Measurements from ENCODE around the gene TDRD7.
A peak's percentile ranks its signal among the peaks of the same experiment; 100 is the strongest.

TDRD7 gene

GRCh38 chr9:97515662-97516061 is 103.8 kb downstream of the TDRD7 start:
- Histone ChIP-seq H3K27me3 (replicated peaks in 2 of 5; ENCODE audit: control insufficient read depth in 4 of 5, insufficient read depth in 5 of 5, low read length in 4 of 5) (no peaks in the 10 kb centered on the region), H3K4me1 (ENCODE audit: control extremely low read depth in 1 of 4, control insufficient read depth in 4 of 4, insufficient read depth in 4 of 4, low read length in 3 of 4) (peaks cover 0 to 36% (median 24%) of the 10 kb centered on the region in 4 experiments), H3K36me3 (ENCODE audit: control insufficient read depth in 4 of 4, insufficient read depth in 4 of 4, low read length in 3 of 4) (no peaks in the 10 kb centered on the region), H3K27ac (ENCODE audit: insufficient read depth in 1 of 2, low read depth in 1 of 2, low read length in 2 of 2, poor library complexity in 1 of 2, severe bottlenecking in 2 of 2) (no peak overlapping the region), H3K4me3 (ENCODE audit: control insufficient read depth in 1 of 7, extremely low read depth in 1 of 7, insufficient read depth in 4 of 7, low read depth in 2 of 7, low read length in 6 of 7) (no peak overlapping the region), H3K9me3 (ENCODE audit: control extremely low read depth in 1 of 5, control insufficient read depth in 4 of 5, insufficient read depth in 2 of 5, low read depth in 1 of 5, low read length in 4 of 5) (no peaks in the 10 kb centered on the region)
- POLR2A ChIA-PET, result no interaction called here
- 100% methylated on average over 2 of the region's 6 CpGs for WGBS (ENCODE audit: insufficient coverage)
- no peak for DNase-seq
- CTCF ChIA-PET, result interaction anchor here (0.9 to 2.8 kb wide), 3 partner anchors 13 to 46 kb away, joined by 4 to 7 read pairs (median 7); no protein-coding TSS in a partner anchor

- Histone ChIP-seq H3K27me3 (replicated peaks in 2 of 5; ENCODE audit: control insufficient read depth in 4 of 5, insufficient read depth in 5 of 5, low read length in 4 of 5) (no peaks in the 10 kb centered on the region), H3K4me3 (ENCODE audit: control insufficient read depth in 1 of 7, extremely low read depth in 1 of 7, insufficient read depth in 4 of 7, low read depth in 2 of 7, low read length in 6 of 7) (no peak overlapping the region), H3K27ac (ENCODE audit: insufficient read depth in 1 of 2, low read depth in 1 of 2, low read length in 2 of 2, poor library complexity in 1 of 2, severe bottlenecking in 2 of 2) (no peak overlapping the region), H3K36me3 (ENCODE audit: control insufficient read depth in 4 of 4, insufficient read depth in 4 of 4, low read length in 3 of 4) (no peaks in the 10 kb centered on the region), H3K4me1 (ENCODE audit: control extremely low read depth in 1 of 4, control insufficient read depth in 4 of 4, insufficient read depth in 4 of 4, low read length in 3 of 4) (peaks cover 0 to 36% (median 24%) of the 10 kb centered on the region in 4 experiments), H3K9me3 (ENCODE audit: control extremely low read depth in 1 of 5, control insufficient read depth in 4 of 5, insufficient read depth in 2 of 5, low read depth in 1 of 5, low read length in 4 of 5) (no peaks in the 10 kb centered on the region)
- CTCF ChIA-PET, result interaction anchor here (2.1 to 2.8 kb wide), 2 partner anchors 13 to 47 kb away, joined by 7 read pairs; no protein-coding TSS in a partner anchor
- WGBS (ENCODE audit: insufficient coverage), result 98% methylated on average over 8 of the region's 8 CpGs
- POLR2A ChIA-PET, result no interaction called here
- no peak for DNase-seq
These were observed 104.2 kb downstream of the TDRD7 start for GRCh38 chr9:97516111-97516510.

- no peak for DNase-seq
- Histone ChIP-seq H3K27ac (ENCODE audit: insufficient read depth in 1 of 2, low read depth in 1 of 2, low read length in 2 of 2, poor library complexity in 1 of 2, severe bottlenecking in 2 of 2) (no peak overlapping the region), H3K36me3 (ENCODE audit: control insufficient read depth in 4 of 4, insufficient read depth in 4 of 4, low read length in 3 of 4) (no peaks in the 10 kb centered on the region), H3K4me1 (ENCODE audit: control extremely low read depth in 1 of 4, control insufficient read depth in 4 of 4, insufficient read depth in 4 of 4, low read length in 3 of 4) (peaks cover 0 to 36% (median 24%) of the 10 kb centered on the region in 4 experiments), H3K27me3 (replicated peaks in 2 of 5; ENCODE audit: control insufficient read depth in 4 of 5, insufficient read depth in 5 of 5, low read length in 4 of 5) (no peaks in the 10 kb centered on the region), H3K9me3 (ENCODE audit: control extremely low read depth in 1 of 5, control insufficient read depth in 4 of 5, insufficient read depth in 2 of 5, low read depth in 1 of 5, low read length in 4 of 5) (no peaks in the 10 kb centered on the region), H3K4me3 (ENCODE audit: control insufficient read depth in 1 of 7, extremely low read depth in 1 of 7, insufficient read depth in 4 of 7, low read depth in 2 of 7, low read length in 6 of 7) (peak overlapping the region in 1 of 7 experiments; percentile 65)
- ChIA-PET POLR2A (interaction anchor here (0.7 kb wide), 1 partner anchor 16 kb away, joined by 3 read pairs; the partner anchor contains the start of gene TMOD1), CTCF (interaction anchor here (0.7 to 2.8 kb wide), 5 partner anchors 15 to 99 kb away, joined by 3 to 7 read pairs (median 6); partner anchors contain the start of gene TMOD1)
- 90% methylated on average over 10 of the region's 14 CpGs for WGBS (ENCODE audit: insufficient coverage)
These were observed 105.6 kb downstream of the TDRD7 start for GRCh38 chr9:97517331-97518089.

GRCh38 chr9:97518166-97518908 is 106.4 kb downstream of the TDRD7 start:
- CTCF ChIA-PET, result interaction anchor here (0.7 to 2.8 kb wide), 5 partner anchors 12 to 81 kb away, joined by 3 to 7 read pairs (median 4); partner anchors contain the start of gene TMOD1
- no peaks in the 10 kb centered on the region for H3K27me3 ChIP-seq (replicated peaks in 2 of 5; ENCODE audit: control insufficient read depth in 4 of 5, insufficient read depth in 5 of 5, low read length in 4 of 5)
- peak overlapping the region in 3 of 7 experiments; percentile 47 to 65 (median 59) for H3K4me3 ChIP-seq (ENCODE audit: control insufficient read depth in 1 of 7, extremely low read depth in 1 of 7, insufficient read depth in 4 of 7, low read depth in 2 of 7, low read length in 6 of 7)
- H3K4me1 ChIP-seq (ENCODE audit: control extremely low read depth in 1 of 4, control insufficient read depth in 4 of 4, insufficient read depth in 4 of 4, low read length in 3 of 4), result peaks cover 0 to 36% (median 24%) of the 10 kb centered on the region in 4 experiments
- DNase-seq, result peak in 2 of 3 donors; percentile 24 to 29
- H3K9me3 ChIP-seq (ENCODE audit: control extremely low read depth in 1 of 5, control insufficient read depth in 4 of 5, insufficient read depth in 2 of 5, low read depth in 1 of 5, low read length in 4 of 5), result no peaks in the 10 kb centered on the region
- H3K36me3 ChIP-seq (ENCODE audit: control insufficient read depth in 4 of 4, insufficient read depth in 4 of 4, low read length in 3 of 4), result no peaks in the 10 kb centered on the region
- POLR2A ChIA-PET, result interaction anchor here (0.7 to 1.0 kb wide), 2 partner anchors 9 to 17 kb away, joined by 3 read pairs; partner anchors contain the start of gene TMOD1
- peak overlapping the region in 1 of 2 experiments; percentile 29 for H3K27ac ChIP-seq (ENCODE audit: insufficient read depth in 1 of 2, low read depth in 1 of 2, low read length in 2 of 2, poor library complexity in 1 of 2, severe bottlenecking in 2 of 2)
- 71% methylated on average over 9 of the region's 9 CpGs for WGBS (ENCODE audit: insufficient coverage)

GRCh38 chr9:97518909-97519307 is 107.0 kb downstream of the TDRD7 start:
- no peaks in the 10 kb centered on the region for H3K27me3 ChIP-seq (replicated peaks in 2 of 5; ENCODE audit: control insufficient read depth in 4 of 5, insufficient read depth in 5 of 5, low read length in 4 of 5)
- peaks cover 0 to 36% (median 24%) of the 10 kb centered on the region in 4 experiments for H3K4me1 ChIP-seq (ENCODE audit: control extremely low read depth in 1 of 4, control insufficient read depth in 4 of 4, insufficient read depth in 4 of 4, low read length in 3 of 4)
- peak; percentile 84 to 96 (median 92) for DNase-seq
- ChIA-PET POLR2A (interaction anchor here (1.0 kb wide), 1 partner anchor 10 kb away, joined by 3 read pairs; no protein-coding TSS in a partner anchor), CTCF (interaction anchor here (0.7 to 1.7 kb wide), 4 partner anchors 12 to 80 kb away, joined by 3 to 6 read pairs (median 4); partner anchors contain the start of gene TMOD1)
- no peaks in the 10 kb centered on the region for H3K36me3 ChIP-seq (ENCODE audit: control insufficient read depth in 4 of 4, insufficient read depth in 4 of 4, low read length in 3 of 4)
- H3K9me3 ChIP-seq (ENCODE audit: control extremely low read depth in 1 of 5, control insufficient read depth in 4 of 5, insufficient read depth in 2 of 5, low read depth in 1 of 5, low read length in 4 of 5), result no peaks in the 10 kb centered on the region
- peak overlapping the region; percentile 29 to 67 for H3K27ac ChIP-seq (ENCODE audit: insufficient read depth in 1 of 2, low read depth in 1 of 2, low read length in 2 of 2, poor library complexity in 1 of 2, severe bottlenecking in 2 of 2)
- 2% methylated on average over 5 of the region's 6 CpGs for WGBS (ENCODE audit: insufficient coverage)
- H3K4me3 ChIP-seq (ENCODE audit: control insufficient read depth in 1 of 7, extremely low read depth in 1 of 7, insufficient read depth in 4 of 7, low read depth in 2 of 7, low read length in 6 of 7), result peak overlapping the region in 4 of 7 experiments; percentile 32 to 65 (median 53)

GRCh38 chr9:97519441-97519970 is 107.6 kb downstream of the TDRD7 start:
- Histone ChIP-seq H3K36me3 (ENCODE audit: control insufficient read depth in 4 of 4, insufficient read depth in 4 of 4, low read length in 3 of 4) (no peaks in the 10 kb centered on the region), H3K9me3 (ENCODE audit: control extremely low read depth in 1 of 5, control insufficient read depth in 4 of 5, insufficient read depth in 2 of 5, low read depth in 1 of 5, low read length in 4 of 5) (no peaks in the 10 kb centered on the region), H3K4me3 (ENCODE audit: control insufficient read depth in 1 of 7, extremely low read depth in 1 of 7, insufficient read depth in 4 of 7, low read depth in 2 of 7, low read length in 6 of 7) (peak overlapping the region in 2 of 7 experiments; percentile 59 to 65), H3K27me3 (replicated peaks in 2 of 5; ENCODE audit: control insufficient read depth in 4 of 5, insufficient read depth in 5 of 5, low read length in 4 of 5) (no peaks in the 10 kb centered on the region), H3K4me1 (ENCODE audit: control extremely low read depth in 1 of 4, control insufficient read depth in 4 of 4, insufficient read depth in 4 of 4, low read length in 3 of 4) (peaks cover 0 to 36% (median 24%) of the 10 kb centered on the region in 4 experiments), H3K27ac (ENCODE audit: insufficient read depth in 1 of 2, low read depth in 1 of 2, low read length in 2 of 2, poor library complexity in 1 of 2, severe bottlenecking in 2 of 2) (peak overlapping the region in 1 of 2 experiments; percentile 67)
- DNase-seq, result no peak
- ChIA-PET POLR2A (interaction anchor here (1.0 kb wide), 1 partner anchor 10 kb away, joined by 3 read pairs; no protein-coding TSS in a partner anchor), CTCF (interaction anchor here (0.7 to 1.4 kb wide), 3 partner anchors 13 to 79 kb away, joined by 3 to 4 read pairs (median 3); no protein-coding TSS in a partner anchor)
- WGBS (ENCODE audit: insufficient coverage), result 96% methylated on average over 9 of the region's 11 CpGs
